ENCODE data around the gene GNB1L.

DNA sequence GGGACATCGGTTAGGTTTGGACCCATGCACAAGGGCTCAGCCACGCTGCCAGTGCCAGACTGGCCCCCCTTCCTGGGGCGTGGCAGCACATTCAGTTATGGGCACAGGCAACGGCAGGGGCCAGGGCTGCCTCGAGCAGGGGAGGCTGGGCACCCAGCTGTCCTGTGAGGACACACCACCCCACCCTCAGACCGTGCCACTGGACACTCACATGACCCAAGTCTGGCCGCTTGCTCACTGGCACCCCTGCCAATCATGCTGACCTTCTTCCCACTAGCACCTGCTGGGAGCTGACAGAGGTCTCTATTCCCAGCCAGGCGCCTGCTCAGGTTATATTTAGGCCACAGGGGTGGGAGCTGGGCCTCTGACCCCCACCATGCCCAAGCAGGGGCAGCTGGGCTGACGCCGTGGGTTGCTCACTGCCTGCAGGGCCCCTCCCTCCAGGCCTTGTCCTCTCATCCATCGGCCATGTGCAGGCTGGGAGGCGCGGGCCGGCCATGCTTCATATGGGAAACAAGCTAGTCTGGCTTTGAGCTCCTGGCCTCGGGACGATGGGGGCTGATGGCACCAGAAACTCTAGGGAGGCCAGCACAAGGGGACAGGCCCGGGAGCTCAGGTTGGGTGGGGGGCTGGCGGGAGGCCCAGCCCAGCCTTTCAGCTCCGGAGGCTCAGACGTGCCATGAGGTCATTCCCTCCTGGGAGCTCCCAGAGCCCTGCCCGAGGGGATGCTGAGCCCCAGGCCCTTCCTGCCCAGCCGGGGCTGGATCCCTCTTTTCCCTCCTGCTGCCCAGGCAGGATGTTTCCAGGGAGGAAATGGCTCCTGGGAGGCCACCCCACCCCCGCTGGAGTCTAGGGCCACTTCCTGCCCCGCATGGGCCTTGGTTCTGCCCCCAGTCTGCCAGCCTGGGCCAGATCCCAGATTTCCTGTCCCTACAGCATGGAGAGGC lies 109.2 kb downstream of the GNB1L start:
- TF ChIP-seq EZH2 (IDR thresholded peaks at IDR 0.05; ENCODE audit: insufficient read depth, poor library complexity, severe bottlenecking) (no peak), EZH2phosphoT487 (IDR thresholded peaks at IDR 0.05; ENCODE audit: insufficient read depth, low read depth) (no peak)

Data from GM23248 (cell line).